Caki2 (cell line): ENCODE measurements around the gene HOXA9. TPM values are rescaled to one million over a fixed set of nuclear protein-coding genes. Genes with fewer than 3 reads are reported as not detected.

Experiments used
- DNase-seq: peaks from one replicate; pipeline ENCODE4 v3.0.0-alpha.2; 2015; ENCODE audit warnings: low read depth
- in situ Hi-C: cut with HindIII; loops from 2 replicates; pipeline ENCODE4 v1.10.0; 2016; ENCODE audit warnings: low sequenced_read_pairs, low pct_unique_long_range_greater_than_20kb, mixed read lengths
- total RNA-seq: library from RNA; depleted of rRNA; stranded (reverse); fragments of >200 nt; shearing (Covaris generic); gene quantifications from 2 replicates; pipeline ENCODE4 v1.2.3, GENCODE V29; 2014; ENCODE audit warnings: low replicate concordance

The HOXA9 gene
- total RNA-seq, 1 experiment from 2014 or later, result 46.9 TPM

GRCh38 chr7:27149842-27150567, 15.3 kb downstream of the HOXA9 start:
- in situ Hi-C loops, result no loop called here
- no peak for DNase-seq

- in situ Hi-C loops, result no loop called here
- no peak for DNase-seq
Measured at GRCh38 chr7:27148756-27149641, 16.3 kb downstream of the HOXA9 start.

GRCh38 chr7:27148031-27148755, 17.1 kb downstream of the HOXA9 start:
- in situ Hi-C loops, result no loop called here
- no peak for DNase-seq

- in situ Hi-C loops, result no loop called here
Measured at GRCh38 chr7:27147199-27148030, 17.9 kb downstream of the HOXA9 start, which contains the start of gene HOXA6. Gene HOXA6, minus strand, starts transcription at chr7:27147774. Its CDS starts 25 bp downstream, at chr7:27147749.

GRCh38 chr7:27146491-27147198, 18.7 kb downstream of the HOXA9 start:
- no peak for DNase-seq
- in situ Hi-C loops, result no loop called here

More at GRCh38 chr7:27147199-27148030, 17.9 kb downstream of the HOXA9 start, which contains the start of gene HOXA6:
- no peak for DNase-seq

- in situ Hi-C loops, result no loop called here
- no peak for DNase-seq
Measured at GRCh38 chr7:27145914-27146412, 19.4 kb downstream of the HOXA9 start.

- in situ Hi-C loops, result no loop called here
- DNase-seq, result no peak
Measured at GRCh38 chr7:27145165-27145913, 20.0 kb downstream of the HOXA9 start.

- in situ Hi-C loops, result no loop called here
- DNase-seq, result no peak
Measured at GRCh38 chr7:27144781-27145164, 20.6 kb downstream of the HOXA9 start.

GRCh38 chr7:27143950-27144780, 21.2 kb downstream of the HOXA9 start:
- no peak for DNase-seq
- in situ Hi-C loops, result no loop called here

- in situ Hi-C loops, result no loop called here
- DNase-seq, result peak; percentile 97
Measured at GRCh38 chr7:27143023-27143949, 22.1 kb downstream of the HOXA9 start, which contains the start of gene HOXA5. Gene HOXA5, minus strand, starts transcription at chr7:27143681. Its CDS starts 74 bp downstream, at chr7:27143607.

GRCh38 chr7:27142580-27143022, 22.7 kb downstream of the HOXA9 start:
- DNase-seq, result peak; percentile 58
- in situ Hi-C loops, result no loop called here

- in situ Hi-C loops, result no loop called here
- peak; percentile 73 for DNase-seq
Measured at GRCh38 chr7:27141923-27142579, 23.3 kb downstream of the HOXA9 start.

GRCh38 chr7:27141137-27141922, 24.0 kb downstream of the HOXA9 start:
- DNase-seq, result no peak
- in situ Hi-C loops, result no loop called here
